Osteoblast (primary cell): ENCODE measurements around the gene AMBRA1. TPM values are rescaled to one million over a fixed set of nuclear protein-coding genes. Genes with fewer than 3 reads are reported as not detected.

Source experiments
- DNase-seq: peaks from one replicate; pipeline ENCODE4 v3.0.0; 2011; ENCODE audit warnings: low spot score, mixed read lengths; ENCODE audit not compliant: insufficient read length; ENCODE audit errors: missing footprints
- H2AFZ ChIP-seq: 2 replicates; pipeline ENCODE4 v1.6.0; 2011; ENCODE audit warnings: mild to moderate bottlenecking, low read length
- H3K27ac ChIP-seq: 2 replicates; pipeline ENCODE4 v1.5.1; 2011; ENCODE audit warnings: mild to moderate bottlenecking, low read depth, low read length, moderate library complexity
- H3K27me3 ChIP-seq: 2 replicates; pipeline ENCODE4 v1.6.0; 2012; ENCODE audit warnings: mild to moderate bottlenecking, control low read depth, inconsistent platforms, low read length, moderate library complexity; ENCODE audit not compliant: insufficient read depth
- H3K36me3 ChIP-seq: 2 replicates; pipeline ENCODE4 v1.5.1; 2011; ENCODE audit warnings: mild to moderate bottlenecking, low read length, control low read depth, moderate library complexity; ENCODE audit not compliant: insufficient read depth
- H3K4me1 ChIP-seq: 2 replicates; pipeline ENCODE4 v1.5.1; 2011; ENCODE audit warnings: mild to moderate bottlenecking, low read length, control low read depth, moderate library complexity; ENCODE audit not compliant: insufficient read depth
- H3K4me2 ChIP-seq: 2 replicates; pipeline ENCODE4 v1.6.0; 2011; ENCODE audit warnings: mild to moderate bottlenecking, low read length; ENCODE audit not compliant: insufficient read depth
- H3K4me3 ChIP-seq: fragments of 200-600 bp; sonication (generic); 3 replicates; pipeline ENCODE4 v1.5.1; 2012; ENCODE audit warnings: mild to moderate bottlenecking, low read length, inconsistent platforms; ENCODE audit not compliant: insufficient read depth
- H3K79me2 ChIP-seq: 2 replicates; pipeline ENCODE4 v1.6.0; 2012; ENCODE audit warnings: mild to moderate bottlenecking, low read length, control low read depth, inconsistent platforms; ENCODE audit not compliant: insufficient read depth
- H3K9me3 ChIP-seq: 2 replicates; pipeline ENCODE4 v1.5.1; 2011; ENCODE audit warnings: low read depth, low read length, control low read depth
- H4K20me1 ChIP-seq: 2 replicates; pipeline ENCODE4 v1.6.0; 2012; ENCODE audit warnings: mild to moderate bottlenecking, low read length, control low read depth; ENCODE audit not compliant: insufficient read depth
- total RNA-seq: library from RNA; depleted of rRNA; stranded (reverse); fragments of >200 nt; gene quantifications from 2 replicates; pipeline ENCODE4 v1.2.3, GENCODE V29; 2012
- TF ChIP-seq, protein P1 (sequence below): IDR thresholded peaks from 2 replicates; pipeline ENCODE4 v1.5.1; 2011; ENCODE audit warnings: mild to moderate bottlenecking, low read depth, low read length, moderate library complexity; ENCODE audit errors: extremely low read depth

Gene AMBRA1
- total RNA-seq, 1 donor = 29.7 TPM

DNA sequence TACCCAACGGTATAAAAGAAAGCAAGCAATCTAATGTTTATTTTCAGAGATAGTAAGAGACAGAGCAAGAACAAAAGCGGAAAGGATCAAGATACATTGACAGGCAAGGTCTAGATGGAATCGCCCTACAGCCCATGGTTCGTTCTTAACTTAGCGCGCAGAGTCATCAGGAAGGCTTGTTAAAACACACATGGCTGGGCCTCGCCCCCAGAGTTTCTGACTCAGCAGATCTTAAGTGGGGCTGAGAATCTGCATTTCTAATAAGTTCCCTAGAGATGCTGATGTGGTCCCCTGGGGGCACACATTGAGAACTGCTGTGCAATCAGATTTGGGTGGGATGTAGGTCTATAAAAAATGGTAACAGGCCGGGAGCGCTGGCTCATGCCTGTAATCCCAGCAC lies 166.5 kb downstream of the AMBRA1 start:
- H4K20me1 ChIP-seq = no peaks in the 10 kb centered on the region
- H3K4me1 ChIP-seq = no peaks in the 10 kb centered on the region
- H3K27me3 ChIP-seq = no peaks in the 10 kb centered on the region
- H3K9me3 ChIP-seq = no peaks in the 10 kb centered on the region
- H2AFZ ChIP-seq = no peak overlapping the region
- TF ChIP-seq, protein P1, sequence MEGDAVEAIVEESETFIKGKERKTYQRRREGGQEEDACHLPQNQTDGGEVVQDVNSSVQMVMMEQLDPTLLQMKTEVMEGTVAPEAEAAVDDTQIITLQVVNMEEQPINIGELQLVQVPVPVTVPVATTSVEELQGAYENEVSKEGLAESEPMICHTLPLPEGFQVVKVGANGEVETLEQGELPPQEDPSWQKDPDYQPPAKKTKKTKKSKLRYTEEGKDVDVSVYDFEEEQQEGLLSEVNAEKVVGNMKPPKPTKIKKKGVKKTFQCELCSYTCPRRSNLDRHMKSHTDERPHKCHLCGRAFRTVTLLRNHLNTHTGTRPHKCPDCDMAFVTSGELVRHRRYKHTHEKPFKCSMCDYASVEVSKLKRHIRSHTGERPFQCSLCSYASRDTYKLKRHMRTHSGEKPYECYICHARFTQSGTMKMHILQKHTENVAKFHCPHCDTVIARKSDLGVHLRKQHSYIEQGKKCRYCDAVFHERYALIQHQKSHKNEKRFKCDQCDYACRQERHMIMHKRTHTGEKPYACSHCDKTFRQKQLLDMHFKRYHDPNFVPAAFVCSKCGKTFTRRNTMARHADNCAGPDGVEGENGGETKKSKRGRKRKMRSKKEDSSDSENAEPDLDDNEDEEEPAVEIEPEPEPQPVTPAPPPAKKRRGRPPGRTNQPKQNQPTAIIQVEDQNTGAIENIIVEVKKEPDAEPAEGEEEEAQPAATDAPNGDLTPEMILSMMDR = no peak
- H3K4me2 ChIP-seq = no peak overlapping the region
- no peaks in the 10 kb centered on the region for H3K79me2 ChIP-seq
- H3K36me3 ChIP-seq = peaks cover 10% of the 10 kb centered on the region
- no peak overlapping the region for H3K27ac ChIP-seq
- no peak overlapping the region for H3K4me3 ChIP-seq
- DNase-seq = no peak

DNA sequence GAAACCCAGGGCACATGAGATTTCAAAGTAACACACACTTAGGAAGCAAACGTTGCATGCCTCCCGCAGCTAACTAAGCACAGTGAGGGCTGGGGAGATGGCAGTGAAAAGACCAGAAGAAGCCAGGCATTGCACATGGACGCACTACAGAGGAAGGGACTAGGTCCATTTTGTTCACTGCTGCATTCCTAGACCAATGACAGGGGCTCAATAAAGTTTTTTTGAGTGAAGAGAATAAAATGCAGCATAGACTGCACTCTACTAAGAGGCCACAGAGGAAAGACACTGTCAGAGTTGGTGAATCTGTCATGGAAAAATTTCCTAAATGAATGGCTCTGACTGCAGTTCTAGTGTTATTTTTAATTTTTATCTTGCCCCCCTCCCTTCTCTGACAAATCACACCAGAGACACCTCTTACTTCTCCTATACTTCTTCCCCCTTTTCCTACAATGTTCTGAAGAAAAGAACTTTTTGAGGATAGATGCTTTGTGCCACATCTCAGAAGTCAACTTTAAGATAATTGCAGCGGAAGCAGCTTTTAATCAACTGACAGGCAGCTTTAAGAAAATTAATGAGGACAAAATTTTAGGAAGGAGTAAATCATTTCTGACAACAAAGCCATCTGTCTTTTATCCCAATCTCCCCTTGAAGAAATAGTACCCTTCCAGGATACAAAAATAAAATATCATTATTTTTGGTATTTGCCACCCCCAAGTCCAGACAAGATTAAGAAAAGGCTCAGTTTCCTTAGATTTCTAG lies 167.4 kb downstream of the AMBRA1 start:
- Histone ChIP-seq H4K20me1 (no peaks in the 10 kb centered on the region), H3K27me3 (no peaks in the 10 kb centered on the region), H3K4me2 (no peak overlapping the region), H3K36me3 (peaks cover 12% of the 10 kb centered on the region), H2AFZ (no peak overlapping the region), H3K4me1 (no peaks in the 10 kb centered on the region), H3K9me3 (no peaks in the 10 kb centered on the region), H3K27ac (no peak overlapping the region), H3K79me2 (no peaks in the 10 kb centered on the region), H3K4me3 (no peak overlapping the region)
- TF ChIP-seq, protein P1 = no peak
- DNase-seq = no peak

DNA sequence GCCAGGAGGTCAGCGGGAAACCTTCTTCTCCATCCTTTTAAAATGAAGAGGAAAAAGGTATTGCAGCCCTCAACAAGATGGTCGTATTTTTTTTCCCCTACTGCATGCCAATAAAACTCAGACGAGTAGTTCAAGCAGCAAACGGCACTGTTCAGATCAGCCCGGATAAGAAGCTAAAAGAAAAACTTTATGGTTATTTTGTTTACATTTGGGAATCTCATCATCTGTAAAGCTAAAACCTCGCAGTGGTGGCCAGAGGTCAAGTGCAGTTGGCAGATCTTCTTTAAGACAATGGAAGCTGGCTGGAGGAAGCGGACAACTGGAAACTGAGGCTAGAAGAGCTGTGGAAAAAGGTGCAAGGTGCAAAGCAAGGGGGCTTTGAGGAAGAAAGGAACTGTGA lies 171.2 kb downstream of the AMBRA1 start:
- no peak overlapping the region for H3K4me3 ChIP-seq
- no peak overlapping the region for H3K4me2 ChIP-seq
- H3K27me3 ChIP-seq = no peaks in the 10 kb centered on the region
- no peak overlapping the region for H3K27ac ChIP-seq
- H3K4me1 ChIP-seq = no peaks in the 10 kb centered on the region
- H3K9me3 ChIP-seq = no peaks in the 10 kb centered on the region
- H4K20me1 ChIP-seq = peaks cover 3% of the 10 kb centered on the region
- no peaks in the 10 kb centered on the region for H3K79me2 ChIP-seq
- TF ChIP-seq, protein P1 = no peak
- DNase-seq = no peak
- H2AFZ ChIP-seq = no peak overlapping the region
- peaks cover 11% of the 10 kb centered on the region for H3K36me3 ChIP-seq

DNA sequence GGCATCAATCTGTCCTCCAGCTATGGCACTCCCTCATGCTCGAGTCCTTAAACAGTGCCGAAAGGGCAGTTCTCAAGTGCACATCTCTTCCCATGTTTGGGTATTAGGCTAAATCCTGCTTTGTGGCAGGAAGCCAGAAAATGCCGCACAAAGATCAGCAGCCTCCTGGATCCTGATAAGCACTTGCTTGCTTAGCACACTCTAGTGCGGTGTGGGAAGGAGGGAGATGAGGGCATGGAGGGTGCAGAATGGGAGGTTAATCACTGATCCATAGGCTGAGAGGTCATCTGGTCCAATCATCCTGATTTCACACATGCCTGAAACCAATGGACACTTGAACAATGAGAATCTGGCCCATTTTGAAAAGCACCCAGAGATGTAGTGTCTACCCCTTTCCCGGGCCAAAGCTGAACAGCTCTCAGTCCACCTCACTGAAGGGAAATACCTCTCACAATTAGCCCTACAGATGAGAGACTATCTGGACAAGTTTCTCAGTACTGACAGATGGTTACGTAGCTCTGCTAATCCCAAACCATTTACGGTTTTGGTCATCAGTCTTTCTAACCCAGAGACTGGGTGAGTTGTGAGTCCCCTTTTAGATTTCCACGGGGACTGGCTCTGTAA lies 172.5 kb downstream of the AMBRA1 start:
- no peaks in the 10 kb centered on the region for H3K79me2 ChIP-seq
- no peak for DNase-seq
- no peak overlapping the region for H3K27ac ChIP-seq
- H3K27me3 ChIP-seq = no peaks in the 10 kb centered on the region
- H3K4me1 ChIP-seq = no peaks in the 10 kb centered on the region
- no peaks in the 10 kb centered on the region for H3K9me3 ChIP-seq
- peaks cover 12% of the 10 kb centered on the region for H3K36me3 ChIP-seq
- no peak overlapping the region for H3K4me3 ChIP-seq
- H2AFZ ChIP-seq = no peak overlapping the region
- H4K20me1 ChIP-seq = peaks cover 3% of the 10 kb centered on the region
- TF ChIP-seq, protein P1 = no peak
- H3K4me2 ChIP-seq = no peak overlapping the region
